C4-2B (cell line): ENCODE data around the gene KCNK13.

Experiments used
- CTCF ChIP-seq: fragments of 450-650 bp; conservative IDR thresholded peaks from 2 replicates; pipeline ENCODE4 v1.5.1; 2017; ENCODE audit warnings: mild to moderate bottlenecking
- ZFX ChIP-seq: fragments of 450-650 bp; IDR thresholded peaks from 2 replicates; pipeline ENCODE4 v1.6.1; 2017

- TF ChIP-seq CTCF (no peak), ZFX (no peak)
Observed at GRCh38 chr14:90201344-90201743, 139.6 kb downstream of the KCNK13 start.
